Measurements from ENCODE around the gene ITFG1.
"Not testable (repeated sequence)": the region's sequence is repeated elsewhere in the genome, so short reads cannot be mapped to it uniquely, and the experiment has no call there.

ITFG1 gene

GRCh38 chr16:47160422-47160821 lies 300.4 kb downstream of the ITFG1 start:
- no peak overlapping the region for H3K27ac ChIP-seq
- TF ChIP-seq, protein P1, sequence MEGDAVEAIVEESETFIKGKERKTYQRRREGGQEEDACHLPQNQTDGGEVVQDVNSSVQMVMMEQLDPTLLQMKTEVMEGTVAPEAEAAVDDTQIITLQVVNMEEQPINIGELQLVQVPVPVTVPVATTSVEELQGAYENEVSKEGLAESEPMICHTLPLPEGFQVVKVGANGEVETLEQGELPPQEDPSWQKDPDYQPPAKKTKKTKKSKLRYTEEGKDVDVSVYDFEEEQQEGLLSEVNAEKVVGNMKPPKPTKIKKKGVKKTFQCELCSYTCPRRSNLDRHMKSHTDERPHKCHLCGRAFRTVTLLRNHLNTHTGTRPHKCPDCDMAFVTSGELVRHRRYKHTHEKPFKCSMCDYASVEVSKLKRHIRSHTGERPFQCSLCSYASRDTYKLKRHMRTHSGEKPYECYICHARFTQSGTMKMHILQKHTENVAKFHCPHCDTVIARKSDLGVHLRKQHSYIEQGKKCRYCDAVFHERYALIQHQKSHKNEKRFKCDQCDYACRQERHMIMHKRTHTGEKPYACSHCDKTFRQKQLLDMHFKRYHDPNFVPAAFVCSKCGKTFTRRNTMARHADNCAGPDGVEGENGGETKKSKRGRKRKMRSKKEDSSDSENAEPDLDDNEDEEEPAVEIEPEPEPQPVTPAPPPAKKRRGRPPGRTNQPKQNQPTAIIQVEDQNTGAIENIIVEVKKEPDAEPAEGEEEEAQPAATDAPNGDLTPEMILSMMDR (conservative IDR thresholded peaks at IDR 0.05; ENCODE audit: low read depth) = no peak
- POLR2A ChIA-PET (ENCODE audit: low non-redundant PET) = no interaction called here
- CTCF ChIA-PET = no interaction called here
- no peak for DNase-seq (ENCODE audit: low spot score)

- no peak overlapping the region for H3K27ac ChIP-seq
- ChIA-PET POLR2A (ENCODE audit: low non-redundant PET) (no interaction called here), CTCF (interaction anchor here (0.6 to 0.7 kb wide), 2 partner anchors 90 to 280 kb away, joined by 3 read pairs; no protein-coding TSS in a partner anchor)
- no peak for DNase-seq (ENCODE audit: low spot score)
- TF ChIP-seq, protein P1 (conservative IDR thresholded peaks at IDR 0.05; ENCODE audit: low read depth) = no peak
These were observed 301.9 kb downstream of the ITFG1 start for GRCh38 chr16:47158992-47159391.

DNA sequence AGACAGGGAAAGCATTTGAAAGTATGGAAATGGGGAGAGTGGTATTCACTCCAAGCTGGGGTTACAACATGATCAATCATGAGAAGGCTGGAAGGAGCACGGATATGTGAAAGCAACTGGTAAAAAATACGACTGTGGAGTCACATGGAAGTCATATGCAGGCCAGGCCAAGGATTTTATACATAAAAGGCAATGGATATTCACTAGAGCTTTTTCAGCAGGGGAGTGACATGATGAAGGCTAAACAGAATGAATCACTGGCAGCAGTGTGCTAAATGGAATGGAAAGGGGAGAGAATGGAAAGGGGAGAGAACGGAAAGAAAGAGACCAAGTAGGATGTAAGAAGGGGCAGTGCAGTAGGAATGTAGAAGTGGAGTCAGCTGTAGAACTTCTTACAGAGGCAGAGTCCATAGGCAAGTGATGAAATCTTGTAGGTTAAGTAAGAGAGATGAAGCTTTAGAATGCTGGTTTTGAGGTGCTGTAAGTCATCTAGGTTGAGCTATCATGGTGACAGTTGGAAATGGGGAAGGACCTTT lies 304.1 kb downstream of the ITFG1 start:
- TF ChIP-seq, protein P1 (conservative IDR thresholded peaks at IDR 0.05; ENCODE audit: low read depth) = no peak
- CTCF ChIA-PET = interaction anchor here (0.5 kb wide), 1 partner anchor 1024 kb away, joined by 3 read pairs; no protein-coding TSS in a partner anchor
- POLR2A ChIA-PET (ENCODE audit: low non-redundant PET) = no interaction called here
- no peak for DNase-seq (ENCODE audit: low spot score)
- no peak overlapping the region for H3K27ac ChIP-seq

DNA sequence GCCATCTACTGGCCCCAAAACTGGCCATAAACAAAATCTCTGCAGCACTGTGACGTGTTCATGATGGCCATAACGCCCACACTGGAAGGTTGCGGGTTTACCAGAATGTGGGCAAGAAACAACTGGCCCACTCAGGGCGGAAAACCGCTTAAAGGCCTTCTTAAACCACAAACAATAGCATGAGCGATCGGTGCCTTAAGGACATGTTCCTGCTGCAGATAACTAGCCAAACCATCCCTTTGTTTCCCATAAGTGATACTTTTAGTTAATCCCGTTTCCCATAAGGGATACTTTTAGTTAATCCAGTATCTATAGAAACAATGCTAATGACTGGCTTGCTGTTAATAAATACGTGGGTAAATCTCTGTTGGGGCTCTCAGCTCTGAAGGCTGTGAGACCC lies 308.4 kb downstream of the ITFG1 start:
- CTCF ChIA-PET; H3K27ac ChIP-seq; DNase-seq (ENCODE audit: low spot score); POLR2A ChIA-PET (ENCODE audit: low non-redundant PET): not testable (repeated sequence)

DNA sequence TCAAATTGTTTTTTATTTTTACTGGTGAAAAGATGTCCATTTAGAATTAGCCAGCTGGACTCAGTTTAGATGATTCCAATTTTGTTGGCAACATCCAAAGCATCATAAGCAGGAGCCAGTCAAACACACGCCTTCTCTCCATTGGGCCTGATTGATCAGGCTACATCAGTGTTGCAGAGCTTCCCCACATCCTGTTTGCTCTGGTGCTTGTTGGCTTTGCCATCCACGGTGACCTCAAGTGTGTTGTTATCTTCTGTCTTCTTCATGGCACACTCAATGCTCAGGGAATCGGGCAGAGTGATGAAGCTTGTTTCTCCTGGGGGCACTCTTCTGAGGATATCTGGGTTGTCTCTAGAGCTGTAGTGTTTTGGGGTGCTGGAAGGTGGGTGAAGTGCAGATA lies 310.8 kb downstream of the ITFG1 start:
- POLR2A ChIA-PET (ENCODE audit: low non-redundant PET) = no interaction called here
- H3K27ac ChIP-seq = no peak overlapping the region
- TF ChIP-seq, protein P1 (conservative IDR thresholded peaks at IDR 0.05; ENCODE audit: low read depth) = no peak
- CTCF ChIA-PET = no interaction called here
- no peak for DNase-seq (ENCODE audit: low spot score)

GRCh38 chr16:47144559-47144877 lies 316.3 kb downstream of the ITFG1 start:
- H3K27ac ChIP-seq = peak overlapping the region; percentile 77; the same call in 1 of the 2 replicates

More at GRCh38 chr16:47144559-47144877, 316.3 kb downstream of the ITFG1 start:
- ChIA-PET POLR2A (ENCODE audit: low non-redundant PET) (interaction anchor here (0.5 kb wide), 1 partner anchor 53 kb away, joined by 3 read pairs; no protein-coding TSS in a partner anchor), CTCF (interaction anchor here (0.6 to 1.8 kb wide), 7 partner anchors 27 to 1014 kb away, joined by 3 to 8 read pairs (median 4); no protein-coding TSS in a partner anchor)
- TF ChIP-seq, protein P1 (conservative IDR thresholded peaks at IDR 0.05; ENCODE audit: low read depth) = no peak
- DNase-seq (ENCODE audit: low spot score) = no peak
